ENCODE measurements around the gene METRN.

GRCh38 chr16:766008-766819, 51.3 kb downstream of the METRN start:
- TF ChIP-seq SUZ12 (IDR thresholded peaks at IDR 0.05) (no peak), ELF4 (IDR thresholded peaks at IDR 0.05) (no peak), BHLHE40 (IDR thresholded peaks at IDR 0.05; ENCODE audit: borderline replicate concordance) (no peak), SP1 (IDR thresholded peaks at IDR 0.05) (no peak)

Measured in HEK293T (cell line).